ENCODE measurements around the gene ZBTB25.
"Not testable (repeated sequence)": the region's sequence is repeated elsewhere in the genome, so short reads cannot be mapped to it uniquely, and the experiment has no call there.

Gene ZBTB25

GRCh38 chr14:64503434-64504309 lies at the start of gene ZBTB25:
ZBTB25 (minus strand) TSS chr14:64503838; CDS start chr14:64490533, 13,305 bp downstream.
- peak; percentile 85 to 93 for DNase-seq (ENCODE audit: extremely low read depth in 1 of 2, low read depth in 1 of 2)

- no peak for DNase-seq (ENCODE audit: extremely low read depth in 1 of 2, low read depth in 1 of 2)
These were observed 47.1 kb upstream of the ZBTB25 start for GRCh38 chr14:64550621-64551333.

GRCh38 chr14:64549791-64550620 lies 46.4 kb upstream of the ZBTB25 start, which contains the start of gene PPP1R36:
PPP1R36 (plus strand) TSS chr14:64549961; CDS start chr14:64549998, 37 bp downstream.
- peak in 1 of 2 donors; percentile 15 for DNase-seq (ENCODE audit: extremely low read depth in 1 of 2, low read depth in 1 of 2)

- DNase-seq (ENCODE audit: extremely low read depth in 1 of 2, low read depth in 1 of 2), result no peak
These were observed 45.4 kb upstream of the ZBTB25 start for GRCh38 chr14:64549016-64549415.

- DNase-seq (ENCODE audit: extremely low read depth in 1 of 2, low read depth in 1 of 2), result no peak
These were observed 41.1 kb upstream of the ZBTB25 start for GRCh38 chr14:64544607-64545312.

GRCh38 chr14:64542836-64543201 lies 39.2 kb upstream of the ZBTB25 start:
- no peak for DNase-seq (ENCODE audit: extremely low read depth in 1 of 2, low read depth in 1 of 2)

GRCh38 chr14:64541972-64542835 lies 38.6 kb upstream of the ZBTB25 start:
- no peak for DNase-seq (ENCODE audit: extremely low read depth in 1 of 2, low read depth in 1 of 2)

- no peak for DNase-seq (ENCODE audit: extremely low read depth in 1 of 2, low read depth in 1 of 2)
These were observed 37.8 kb upstream of the ZBTB25 start for GRCh38 chr14:64541261-64541971.

- DNase-seq (ENCODE audit: extremely low read depth in 1 of 2, low read depth in 1 of 2), result peak; percentile 90 to 93
These were observed 36.9 kb upstream of the ZBTB25 start, which contains the start of gene HSPA2 for GRCh38 chr14:64540208-64541202. HSPA2 (plus strand) TSS chr14:64540741; CDS start chr14:64540850, 109 bp downstream.

- DNase-seq (ENCODE audit: extremely low read depth in 1 of 2, low read depth in 1 of 2), result no peak
These were observed 33.0 kb upstream of the ZBTB25 start for GRCh38 chr14:64536488-64537245.

GRCh38 chr14:64531567-64531966 lies 27.9 kb upstream of the ZBTB25 start:
- no peak for DNase-seq (ENCODE audit: extremely low read depth in 1 of 2, low read depth in 1 of 2)

GRCh38 chr14:64525354-64525753 lies 21.7 kb upstream of the ZBTB25 start:
- no peak for DNase-seq (ENCODE audit: extremely low read depth in 1 of 2, low read depth in 1 of 2)

GRCh38 chr14:64522591-64523355 lies 19.1 kb upstream of the ZBTB25 start:
- DNase-seq (ENCODE audit: extremely low read depth in 1 of 2, low read depth in 1 of 2), result no peak

- DNase-seq (ENCODE audit: extremely low read depth in 1 of 2, low read depth in 1 of 2), result no peak
These were observed 17.1 kb upstream of the ZBTB25 start for GRCh38 chr14:64520699-64521098.

- no peak for DNase-seq (ENCODE audit: extremely low read depth in 1 of 2, low read depth in 1 of 2)
These were observed 14.6 kb upstream of the ZBTB25 start for GRCh38 chr14:64518229-64518628.

GRCh38 chr14:64517667-64518066 lies 14.0 kb upstream of the ZBTB25 start:
- DNase-seq (ENCODE audit: extremely low read depth in 1 of 2, low read depth in 1 of 2), result not testable (repeated sequence)

Measured in stimulated activated CD8-positive, alpha-beta memory T cell treated with anti-CD3 and anti-CD28 coated beads, Interleukin-7, amount 100 ng/mL, for 48 hours (primary cell).